Measurements from ENCODE around the gene RASEF.

RASEF gene

DNA sequence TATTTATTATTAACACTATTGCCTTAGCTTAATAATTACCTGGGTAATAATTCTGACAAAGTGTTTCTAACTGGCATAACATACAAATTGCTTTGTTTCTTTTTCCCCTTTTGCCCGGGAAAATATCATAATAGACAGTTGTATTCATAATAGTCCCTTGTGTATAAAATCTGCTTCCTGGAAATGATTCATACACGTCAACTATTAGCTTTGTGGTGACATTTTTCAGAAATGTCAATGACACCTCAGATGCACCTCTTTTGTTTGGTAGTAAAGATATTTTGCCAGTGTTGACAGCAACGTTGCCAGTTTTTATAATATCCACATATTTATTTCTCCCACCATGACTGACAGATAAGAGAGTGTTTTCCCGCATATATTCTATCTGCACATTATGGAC, 73.0 kb downstream of the RASEF start:
- H3K4me1 Mint-ChIP-seq (ENCODE audit: low read depth) = no peaks in the 10 kb centered on the region
- H3K27me3 Mint-ChIP-seq = peaks cover 6% of the 10 kb centered on the region
- H3K27ac Mint-ChIP-seq = no peak overlapping the region
- no peaks in the 10 kb centered on the region for H3K36me3 Mint-ChIP-seq (ENCODE audit: low read depth)
- peaks cover 4% of the 10 kb centered on the region for H3K9me3 Mint-ChIP-seq
- no peak overlapping the region for H3K4me3 Mint-ChIP-seq

GRCh38 chr9:82988488-82988887, 74.5 kb downstream of the RASEF start:
- Mint-ChIP-seq H3K4me1 (ENCODE audit: low read depth) (no peaks in the 10 kb centered on the region), H3K27ac (no peak overlapping the region), H3K36me3 (ENCODE audit: low read depth) (no peaks in the 10 kb centered on the region), H3K27me3 (peaks cover 6% of the 10 kb centered on the region), H3K4me3 (no peak overlapping the region), H3K9me3 (peaks cover 4% of the 10 kb centered on the region)

- H3K4me1 Mint-ChIP-seq (ENCODE audit: low read depth) = no peaks in the 10 kb centered on the region
- H3K4me3 Mint-ChIP-seq = no peak overlapping the region
- H3K27me3 Mint-ChIP-seq = peaks cover 6% of the 10 kb centered on the region
- H3K27ac Mint-ChIP-seq = no peak overlapping the region
- peaks cover 4% of the 10 kb centered on the region for H3K9me3 Mint-ChIP-seq
- no peaks in the 10 kb centered on the region for H3K36me3 Mint-ChIP-seq (ENCODE audit: low read depth)
Observed at GRCh38 chr9:82987370-82988189, 75.4 kb downstream of the RASEF start.

DNA sequence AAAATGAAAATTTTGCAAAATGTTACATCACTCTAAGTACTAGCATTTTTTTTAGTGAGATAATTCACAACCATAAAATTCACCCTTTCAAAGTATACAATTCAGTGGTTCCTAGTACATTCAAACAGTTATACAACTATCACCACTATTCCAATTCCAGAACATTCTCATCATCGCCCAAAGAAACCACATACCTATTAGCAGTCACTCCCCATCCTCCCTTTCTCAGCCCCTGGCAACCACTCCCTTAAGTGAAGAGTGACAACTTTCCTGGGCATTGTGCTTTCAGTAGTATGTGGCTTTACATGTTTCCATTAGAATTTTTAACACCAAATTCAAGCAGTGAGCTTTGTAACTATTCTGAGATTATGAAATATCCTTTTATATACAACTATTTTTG, 81.4 kb downstream of the RASEF start:
- Mint-ChIP-seq H3K4me1 (ENCODE audit: low read depth) (no peaks in the 10 kb centered on the region), H3K27me3 (no peaks in the 10 kb centered on the region), H3K4me3 (no peak overlapping the region), H3K36me3 (ENCODE audit: low read depth) (no peaks in the 10 kb centered on the region), H3K27ac (no peak overlapping the region), H3K9me3 (no peaks in the 10 kb centered on the region)

- no peaks in the 10 kb centered on the region for H3K36me3 Mint-ChIP-seq (ENCODE audit: low read depth)
- no peak overlapping the region for H3K4me3 Mint-ChIP-seq
- no peaks in the 10 kb centered on the region for H3K27me3 Mint-ChIP-seq
- H3K9me3 Mint-ChIP-seq = no peaks in the 10 kb centered on the region
- H3K4me1 Mint-ChIP-seq (ENCODE audit: low read depth) = no peaks in the 10 kb centered on the region
- no peak overlapping the region for H3K27ac Mint-ChIP-seq
Observed at GRCh38 chr9:82975176-82975575, 87.8 kb downstream of the RASEF start.

- Mint-ChIP-seq H3K27ac (no peak overlapping the region), H3K4me3 (no peak overlapping the region), H3K4me1 (ENCODE audit: low read depth) (no peaks in the 10 kb centered on the region), H3K36me3 (ENCODE audit: low read depth) (no peaks in the 10 kb centered on the region), H3K9me3 (no peaks in the 10 kb centered on the region), H3K27me3 (no peaks in the 10 kb centered on the region)
Observed at GRCh38 chr9:82972446-82972845, 90.5 kb downstream of the RASEF start.

GRCh38 chr9:82970359-82970758, 92.6 kb downstream of the RASEF start:
- H3K27ac Mint-ChIP-seq = no peak overlapping the region
- no peaks in the 10 kb centered on the region for H3K36me3 Mint-ChIP-seq (ENCODE audit: low read depth)
- H3K4me1 Mint-ChIP-seq (ENCODE audit: low read depth) = no peaks in the 10 kb centered on the region
- no peak overlapping the region for H3K4me3 Mint-ChIP-seq
- H3K9me3 Mint-ChIP-seq = no peaks in the 10 kb centered on the region
- no peaks in the 10 kb centered on the region for H3K27me3 Mint-ChIP-seq

DNA sequence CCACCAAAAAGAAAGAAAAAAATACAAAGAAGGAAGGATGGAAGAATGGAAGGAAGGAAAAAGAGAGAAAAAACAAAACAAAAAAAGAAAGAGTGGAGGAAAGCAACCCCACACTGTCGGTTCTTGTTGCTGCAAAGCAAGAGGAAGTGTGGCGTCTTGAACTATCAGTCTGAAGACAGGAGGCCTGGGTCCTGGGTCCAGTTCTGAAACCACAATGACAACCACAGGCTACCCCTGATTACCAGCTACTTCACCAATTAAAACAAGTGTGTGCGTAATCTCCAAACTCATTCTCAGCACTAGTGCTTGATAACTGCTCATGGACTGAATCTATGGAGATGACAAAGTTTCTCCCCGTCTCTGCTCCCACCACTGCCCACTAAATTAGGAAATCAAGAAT, 93.7 kb downstream of the RASEF start:
- H3K36me3 Mint-ChIP-seq (ENCODE audit: low read depth) = no peaks in the 10 kb centered on the region
- H3K27me3 Mint-ChIP-seq = no peaks in the 10 kb centered on the region
- no peaks in the 10 kb centered on the region for H3K9me3 Mint-ChIP-seq
- no peak overlapping the region for H3K27ac Mint-ChIP-seq
- H3K4me1 Mint-ChIP-seq (ENCODE audit: low read depth) = no peaks in the 10 kb centered on the region
- H3K4me3 Mint-ChIP-seq = no peak overlapping the region

DNA sequence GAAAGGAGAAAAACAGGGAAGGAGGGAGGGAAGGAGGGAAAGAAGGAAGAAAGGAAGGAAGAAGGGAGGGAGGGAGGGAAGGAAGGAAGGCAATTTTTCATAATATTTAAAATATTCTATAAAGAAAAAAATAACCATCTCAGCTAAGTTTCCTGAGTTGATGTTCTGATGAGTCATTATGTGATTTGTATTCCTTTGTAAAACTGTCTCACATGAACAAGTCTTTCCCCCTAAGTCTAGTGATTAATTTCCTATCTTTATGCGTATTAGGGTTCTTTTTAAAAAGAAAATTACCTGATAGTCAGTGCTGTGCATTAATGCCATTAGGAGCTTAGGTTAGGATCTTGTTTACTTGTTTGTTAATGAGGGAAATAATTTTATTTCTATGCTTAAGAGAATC, 94.1 kb downstream of the RASEF start:
- Mint-ChIP-seq H3K36me3 (ENCODE audit: low read depth) (no peaks in the 10 kb centered on the region), H3K27ac (no peak overlapping the region), H3K4me1 (ENCODE audit: low read depth) (no peaks in the 10 kb centered on the region), H3K9me3 (no peaks in the 10 kb centered on the region), H3K27me3 (no peaks in the 10 kb centered on the region), H3K4me3 (no peak overlapping the region)

- Mint-ChIP-seq H3K9me3 (no peaks in the 10 kb centered on the region), H3K27ac (no peak overlapping the region), H3K36me3 (ENCODE audit: low read depth) (no peaks in the 10 kb centered on the region), H3K4me3 (no peak overlapping the region), H3K4me1 (ENCODE audit: low read depth) (no peaks in the 10 kb centered on the region), H3K27me3 (no peaks in the 10 kb centered on the region)
Observed at GRCh38 chr9:82968388-82968787, 94.6 kb downstream of the RASEF start.

- H3K36me3 Mint-ChIP-seq (ENCODE audit: low read depth) = no peaks in the 10 kb centered on the region
- no peaks in the 10 kb centered on the region for H3K9me3 Mint-ChIP-seq
- H3K27ac Mint-ChIP-seq = no peak overlapping the region
- H3K4me1 Mint-ChIP-seq (ENCODE audit: low read depth) = no peaks in the 10 kb centered on the region
- no peak overlapping the region for H3K4me3 Mint-ChIP-seq
- no peaks in the 10 kb centered on the region for H3K27me3 Mint-ChIP-seq
Observed at GRCh38 chr9:82961504-82962125, 101.3 kb downstream of the RASEF start.

GRCh38 chr9:82957529-82958379, 105.2 kb downstream of the RASEF start:
- no peaks in the 10 kb centered on the region for H3K36me3 Mint-ChIP-seq (ENCODE audit: low read depth)
- no peaks in the 10 kb centered on the region for H3K27me3 Mint-ChIP-seq
- no peak overlapping the region for H3K27ac Mint-ChIP-seq
- no peaks in the 10 kb centered on the region for H3K4me1 Mint-ChIP-seq (ENCODE audit: low read depth)
- no peak overlapping the region for H3K4me3 Mint-ChIP-seq
- no peaks in the 10 kb centered on the region for H3K9me3 Mint-ChIP-seq

GRCh38 chr9:82949203-82949602, 113.7 kb downstream of the RASEF start:
- H3K9me3 Mint-ChIP-seq = no peaks in the 10 kb centered on the region
- no peak overlapping the region for H3K4me3 Mint-ChIP-seq
- no peaks in the 10 kb centered on the region for H3K4me1 Mint-ChIP-seq (ENCODE audit: low read depth)
- no peaks in the 10 kb centered on the region for H3K36me3 Mint-ChIP-seq (ENCODE audit: low read depth)
- no peaks in the 10 kb centered on the region for H3K27me3 Mint-ChIP-seq
- no peak overlapping the region for H3K27ac Mint-ChIP-seq

- Mint-ChIP-seq H3K27ac (no peak overlapping the region), H3K27me3 (no peaks in the 10 kb centered on the region), H3K9me3 (no peaks in the 10 kb centered on the region), H3K36me3 (ENCODE audit: low read depth) (no peaks in the 10 kb centered on the region), H3K4me3 (no peak overlapping the region), H3K4me1 (ENCODE audit: low read depth) (no peaks in the 10 kb centered on the region)
Observed at GRCh38 chr9:82940376-82940775, 122.6 kb downstream of the RASEF start.

DNA sequence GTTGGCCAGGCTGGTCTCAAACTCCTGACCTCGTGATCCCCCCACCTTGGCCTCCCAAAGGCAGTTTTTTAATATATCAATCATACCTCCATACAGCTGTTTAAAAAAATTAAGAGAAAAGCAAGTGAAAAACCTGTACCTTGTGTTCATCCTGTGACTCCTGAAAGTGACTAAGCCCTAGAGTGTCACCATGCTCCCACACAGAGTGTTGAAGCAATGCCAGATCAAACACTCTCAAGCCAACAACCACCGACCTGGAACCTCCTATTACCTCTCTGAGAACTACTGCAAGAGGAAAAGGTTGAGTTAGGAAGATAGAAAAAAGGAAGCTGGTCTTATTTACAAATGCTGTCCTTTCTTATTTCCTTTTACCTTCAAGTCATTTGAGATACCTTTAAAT, 123.5 kb downstream of the RASEF start:
- Mint-ChIP-seq H3K27ac (no peak overlapping the region), H3K27me3 (no peaks in the 10 kb centered on the region), H3K36me3 (ENCODE audit: low read depth) (no peaks in the 10 kb centered on the region), H3K4me1 (ENCODE audit: low read depth) (no peaks in the 10 kb centered on the region), H3K4me3 (no peak overlapping the region), H3K9me3 (no peaks in the 10 kb centered on the region)
